Smooth muscle cell of the brain vasculature (primary cell): Measurements from ENCODE around the gene FMR1NB.

Experiments used
- DNase-seq: peaks from one replicate; pipeline ENCODE4 v3.0.0-alpha.2; 2012; ENCODE audit warnings: low read depth, low spot score

Gene FMR1NB

GRCh38 chrX:148070504-148070877, 89.4 kb downstream of the FMR1NB start:
- no peak for DNase-seq
